HepG2 (cell line): Measurements from ENCODE around the gene CASS4. TPM values are rescaled to one million over a fixed set of nuclear protein-coding genes. Genes with fewer than 3 reads are reported as not detected.

Experiments
- ATAC-seq: fragments of 200-7000 bp; cut with Tn5 transposase; 3 replicates; pipeline ENCODE4 v1.9.1; 2020; ENCODE audit warnings: mild to moderate bottlenecking, moderate library complexity
- BruUV-seq: library from RNA; stranded (reverse); fragments of 400-500 nt; replicated peaks from 2 replicates; lab custom pipeline; 2021; lab: Mats Ljungman, UMichigan
- CTCF ChIA-PET: fragments of 300-600 bp; formaldehyde crosslinking; extraction: SDS; loops from one replicate; lab custom pipeline; 2021; ENCODE audit warnings: low total read pairs, inconsistent platforms, low intra/inter-chr PET ratio; lab: Yijun Ruan, JAX
- POLR2A ChIA-PET: fragments of 350-600 bp; sonication (Branson Sonifier 250); formaldehyde crosslinking; loops from one replicate; lab custom pipeline; 2020; ENCODE audit warnings: antibody characterized with exemption, inconsistent platforms; lab: Yijun Ruan, JAX
- DNase-seq: peaks from one replicate; pipeline ENCODE4 v3.0.0-alpha.2; 2015; ENCODE audit warnings: low spot score
- FAIRE-seq: peaks from 3 replicates; lab custom pipeline; 2011; peaks lifted over from hg19 to GRCh38; lab: Jason Lieb, UNC
- H2AFZ ChIP-seq: one replicate; pipeline ENCODE4 v1.6.1; 2011; ENCODE audit warnings: low read length, inconsistent platforms
- H3K27ac ChIP-seq: fragments of 300-600 bp; 3 replicates; pipeline ENCODE4 v1.8.0; 2011; ENCODE audit warnings: mixed run types, mild to moderate bottlenecking, mixed read lengths, low read length, inconsistent platforms; ENCODE audit not compliant: insufficient read depth; ENCODE audit errors: extremely low read length
- H3K27me3 ChIP-seq, 2 experiments: fragments of 200-600 bp in 1 of 2; 2 replicates in 1 of 2; 3 replicates in 1 of 2; pipeline versions ENCODE4 v1.6.0 to v1.8.0; 2011; ENCODE audit warnings: low read length in 2 of 2, mild to moderate bottlenecking in 2 of 2, moderate library complexity in 2 of 2, inconsistent platforms in 1 of 2; ENCODE audit not compliant: insufficient read depth in 2 of 2, control insufficient read depth in 1 of 2
- H3K36me3 ChIP-seq, 2 experiments: fragments of 200-600 bp in 1 of 2; replicated peaks in 1 of 2; 2 replicates in 1 of 2; 3 replicates in 1 of 2; pipeline versions ENCODE4 v1.5.1 to v1.8.0; 2011; ENCODE audit warnings: low read length in 2 of 2, inconsistent platforms in 1 of 2; ENCODE audit not compliant: insufficient read depth in 2 of 2, control insufficient read depth in 1 of 2
- H3K4me1 ChIP-seq: 2 replicates; pipeline ENCODE4 v1.5.1; 2012; ENCODE audit warnings: low read length, inconsistent platforms; ENCODE audit not compliant: insufficient read depth
- H3K4me2 ChIP-seq: 2 replicates; pipeline ENCODE4 v1.6.0; 2011; ENCODE audit warnings: low read depth, low read length, inconsistent platforms
- H3K4me3 ChIP-seq, 3 experiments: fragments of 200-600 bp in 1 of 3; sonication (generic), shearing (Covaris generic) in 1 of 3; replicated peaks in 1 of 3; 2 replicates each; pipeline ENCODE4 v1.5.1; 2011 to 2016; ENCODE audit warnings: low read length in 3 of 3, inconsistent platforms in 2 of 3, low read depth in 2 of 3, mild to moderate bottlenecking in 2 of 3, control low read depth in 1 of 3, mixed read lengths in 1 of 3; ENCODE audit not compliant: insufficient read depth in 1 of 3
- H3K79me2 ChIP-seq: one replicate; pipeline ENCODE4 v1.6.1; 2011; ENCODE audit warnings: low read length, inconsistent platforms; ENCODE audit not compliant: insufficient read depth
- H3K9ac ChIP-seq: 2 replicates; pipeline ENCODE4 v1.6.0; 2011; ENCODE audit warnings: mild to moderate bottlenecking, low read depth, low read length, inconsistent platforms; ENCODE audit not compliant: insufficient read depth
- H3K9me3 ChIP-seq: 2 replicates; pipeline ENCODE4 v1.5.1; 2012; ENCODE audit warnings: mild to moderate bottlenecking, low read length
- H4K20me1 ChIP-seq: 2 replicates; pipeline ENCODE4 v1.6.0; 2011; ENCODE audit warnings: inconsistent platforms, mild to moderate bottlenecking, low read length, moderate library complexity; ENCODE audit not compliant: insufficient read depth
- ARHGAP35 ChIP-seq: sonication (generic); formaldehyde crosslinking; IDR thresholded peaks from 2 replicates; pipeline ENCODE4 v1.9.0; 2022; ENCODE audit warnings: mild to moderate bottlenecking, inconsistent platforms, moderate library complexity, missing genetic modification reagents, borderline replicate concordance
- BHLHE40 ChIP-seq: IDR thresholded peaks from 2 replicates; pipeline ENCODE4 v1.6.1; 2011; ENCODE audit warnings: low read length, improper control_type of control experiment
- BORCS8-MEF2B ChIP-seq: sonication (generic); formaldehyde crosslinking; IDR thresholded peaks from 2 replicates; pipeline ENCODE4 v1.8.0; 2022; ENCODE audit warnings: mild to moderate bottlenecking, missing genetic modification reagents
- CEBPB ChIP-seq: IDR thresholded peaks from 2 replicates; pipeline ENCODE4 v1.6.1; 2011; ENCODE audit warnings: low read depth, low read length, improper control_type of control experiment, borderline replicate concordance
- CEBPG ChIP-seq: IDR thresholded peaks from 2 replicates; pipeline ENCODE4 v1.6.1; 2016
- CREB3 ChIP-seq: sonication (generic); formaldehyde crosslinking; IDR thresholded peaks from 2 replicates; pipeline ENCODE4 v1.5.0; 2020; ENCODE audit warnings: missing genetic modification reagents
- E2F1 ChIP-seq: sonication (generic); formaldehyde crosslinking; IDR thresholded peaks from 2 replicates; pipeline ENCODE4 v1.5.0; 2020; ENCODE audit warnings: missing genetic modification reagents
- ELF4 ChIP-seq: sonication (generic); formaldehyde crosslinking; IDR thresholded peaks from 2 replicates; pipeline ENCODE4 v1.5.0; 2020; ENCODE audit warnings: missing genetic modification reagents, mild to moderate bottlenecking, moderate library complexity, borderline replicate concordance
- HIVEP1 ChIP-seq: sonication (generic); formaldehyde crosslinking; IDR thresholded peaks from 2 replicates; pipeline ENCODE4 v1.4.0; 2020; ENCODE audit warnings: mild to moderate bottlenecking, missing genetic modification reagents
- KDM1A ChIP-seq: IDR thresholded peaks from 2 replicates; pipeline ENCODE4 v1.6.1; 2016; ENCODE audit warnings: missing compliant biosample characterization
- MXD3 ChIP-seq: IDR thresholded peaks from 2 replicates; pipeline ENCODE4 v1.6.1; 2016; ENCODE audit warnings: mild to moderate bottlenecking, missing biosample characterization, missing genetic modification reagents
- NFE2 ChIP-seq: sonication (generic); formaldehyde crosslinking; IDR thresholded peaks from 2 replicates; pipeline ENCODE4 v1.4.0; 2020; ENCODE audit warnings: missing genetic modification reagents
- NFKBIZ ChIP-seq: IDR thresholded peaks from 2 replicates; pipeline ENCODE4 v1.6.1; 2018; ENCODE audit warnings: missing genetic modification reagents, missing compliant biosample characterization
- SUZ12 ChIP-seq: fragments of 150-350 bp; IDR thresholded peaks from 2 replicates; pipeline ENCODE4 v1.6.1; 2014; ENCODE audit warnings: low read depth, low read length
- TAF15 ChIP-seq: fragments of 200-400 bp; formaldehyde crosslinking; IDR thresholded peaks from one replicate; pipeline ENCODE4 v1.6.1; 2018; ENCODE audit warnings: mild to moderate bottlenecking, low read depth, low read length; ENCODE audit not compliant: poor library complexity, severe bottlenecking
- TEF ChIP-seq: sonication (generic); formaldehyde crosslinking; IDR thresholded peaks from 2 replicates; pipeline ENCODE4 v1.5.0; 2020; ENCODE audit warnings: missing genetic modification reagents
- TFAP4 ChIP-seq: sonication (generic); IDR thresholded peaks from 2 replicates; pipeline ENCODE4 v1.6.1; 2016; ENCODE audit warnings: low read depth, borderline replicate concordance
- ZBTB21 ChIP-seq: sonication (generic); formaldehyde crosslinking; IDR thresholded peaks from 2 replicates; pipeline ENCODE4 v1.4.0; 2020; ENCODE audit warnings: missing genetic modification reagents
- ZNF550 ChIP-seq: sonication (generic); formaldehyde crosslinking; IDR thresholded peaks from 2 replicates; pipeline ENCODE4 v1.4.0; 2020; ENCODE audit warnings: mild to moderate bottlenecking, missing genetic modification reagents, borderline replicate concordance
- ZNF670 ChIP-seq: sonication (generic); formaldehyde crosslinking; IDR thresholded peaks from 2 replicates; pipeline ENCODE4 v1.8.0; 2022; ENCODE audit warnings: mild to moderate bottlenecking, missing genetic modification reagents, borderline replicate concordance
- ZNF720 ChIP-seq: sonication (generic); formaldehyde crosslinking; IDR thresholded peaks from 2 replicates; pipeline ENCODE4 v1.4.0; 2020; ENCODE audit warnings: missing genetic modification reagents
- ZNF784 ChIP-seq: sonication (generic); formaldehyde crosslinking; IDR thresholded peaks from 2 replicates; pipeline ENCODE4 v1.5.1; 2020; ENCODE audit warnings: missing genetic modification reagents, mild to moderate bottlenecking, borderline replicate concordance
- WGBS: methylation state at CpG from one replicate; pipeline ENCODE4 v1.1.6; 2017; ENCODE audit warnings: low lambda C conversion rate; 5-methylcytosine and 5-hydroxymethylcytosine counted together
- in situ Hi-C: cut with HindIII; loops from 2 replicates; pipeline ENCODE4 v1.10.0; 2017; ENCODE audit warnings: low pct_unique_long_range_greater_than_20kb; ENCODE audit not compliant: extremely low pct_ligation_motif_present
- intact Hi-C: fragments of 100-400 bp; cut with micrococcal nuclease; formaldehyde crosslinking; loops from one replicate; pipeline ENCODE4 v1.10.0; 2022; ENCODE audit not compliant: unreplicated experiment
- polyA plus RNA-seq, 8 experiments: library from polyadenylated mRNA; depleted of rRNA in 3 of 8; stranded (reverse) in 7 of 8; unstranded in 1 of 8; fragments of >200 nt; fragmentation: Illumina TruSeq in 4 of 8; extraction: Trizol in 4 of 8; gene quantifications; 2 replicates each; pipeline versions ENCODE4 v1.2.1 to v1.2.3, GENCODE V29; 2011 to 2016; ENCODE audit warnings: low read depth in 4 of 8, missing spikeins in 1 of 8, mixed read lengths in 1 of 8; ENCODE audit not compliant: insufficient read depth in 1 of 8
- total RNA-seq, 5 experiments: library from RNA; depleted of rRNA; stranded (reverse); fragments of >200 nt; fragmentation: Illumina TruSeq; extraction: Trizol; gene quantifications; 2 replicates each; pipeline ENCODE4 v1.2.3, GENCODE V29; 2016; ENCODE audit warnings: low read depth in 1 of 5

Gene CASS4
- total and polyA plus RNA-seq, 2 of the 13 experiments (the other 11 are each of a cell fraction or from before 2014, with no cell fraction given) = 0.17 to 0.49 TPM

- in situ Hi-C loops (no loop called here), intact Hi-C loops (no loop called here)
- no peak overlapping the region for H3K9ac ChIP-seq
- no peaks in the 10 kb centered on the region for H3K9me3 ChIP-seq
- BruUV-seq = no TSS peak
- H3K4me3 ChIP-seq = no peak overlapping the region
- no peak for FAIRE-seq
- no peak overlapping the region for H3K27ac ChIP-seq
- H3K4me1 ChIP-seq = peaks cover 32% of the 10 kb centered on the region
- no peak overlapping the region for H2AFZ ChIP-seq
- ATAC-seq = no peak
- no peaks in the 10 kb centered on the region for H3K79me2 ChIP-seq
- POLR2A ChIA-PET = interaction anchor here (1.2 to 5.5 kb wide), 3 partner anchors 13 to 50 kb away, joined by 3 to 50 read pairs (median 4); partner anchors contain the start of genes AURKA and CSTF1
- DNase-seq = no peak
- H4K20me1 ChIP-seq = no peaks in the 10 kb centered on the region
- peaks cover 10 to 33% of the 10 kb centered on the region in 2 experiments; a peak in 4 of 5 replicates for H3K36me3 ChIP-seq
- 79% methylated on average over 5 of the region's 5 CpGs for WGBS
- CTCF ChIA-PET = no interaction called here
- no peak overlapping the region for H3K4me2 ChIP-seq
- no peaks in the 10 kb centered on the region for H3K27me3 ChIP-seq
- TF ChIP-seq CREB3 (CRISPR knock-in tag) (no peak), MXD3 (no peak), SUZ12 (no peak), ARHGAP35 (CRISPR knock-in tag) (no peak), TEF (CRISPR knock-in tag) (0 out of 2 replicates have a peak, but pooled peaks have one; percentile 38), ZNF670 (CRISPR knock-in tag) (no peak), NFE2 (CRISPR knock-in tag) (no peak), E2F1 (CRISPR knock-in tag) (no peak), TFAP4 (peak; percentile 43; the same call in 1 of the 2 replicates), ELF4 (no peak), HIVEP1 (CRISPR knock-in tag) (no peak), BHLHE40 (no peak), CEBPB (peak; percentile 60; the same call in 1 of the 2 replicates), CEBPG (CRISPR knock-in tag) (peak; percentile 42; the same call in 1 of the 2 replicates), NFKBIZ (CRISPR knock-in tag) (no peak), TAF15 (no peak), BORCS8-MEF2B (CRISPR knock-in tag) (no peak), ZNF784 (CRISPR knock-in tag) (no peak), KDM1A (no peak), ZBTB21 (CRISPR knock-in tag) (0 out of 2 replicates have a peak, but pooled peaks have one; percentile 43), ZNF720 (CRISPR knock-in tag) (no peak), ZNF550 (CRISPR knock-in tag) (no peak)
Measured at GRCh38 chr20:56409521-56409920, 2.5 kb upstream of the CASS4 start.
